K562 (cell line): ENCODE results near the gene KNG1. TPM values are rescaled to one million over a fixed set of nuclear protein-coding genes. Genes with fewer than 3 reads are reported as not detected.
A peak's percentile ranks its signal among the peaks of the same experiment; 100 is the strongest.

Experiments
- CBX1 ChIP-seq: sonication (generic); IDR thresholded peaks from 2 replicates; pipeline ENCODE4 v1.6.1; 2016; ENCODE audit warnings: antibody characterized with exemption, low read depth, mild to moderate bottlenecking
- CHAMP1 ChIP-seq: fragments of 450-650 bp; IDR thresholded peaks from 2 replicates; pipeline ENCODE4 v1.6.1; 2016; ENCODE audit warnings: mild to moderate bottlenecking
- CHD1 ChIP-seq: fragments of 200-600 bp; sonication (generic); IDR thresholded peaks from one replicate; pipeline ENCODE4 v1.6.1; 2012; ENCODE audit warnings: mild to moderate bottlenecking, moderate library complexity, low read length, inconsistent platforms
- ERF ChIP-seq: fragments of 450-650 bp; formaldehyde crosslinking; IDR thresholded peaks from 2 replicates; pipeline ENCODE4 v1.4.0; 2020; ENCODE audit warnings: mild to moderate bottlenecking, mixed read lengths
- FIP1L1 ChIP-seq: fragments of 200-400 bp; formaldehyde crosslinking; IDR thresholded peaks from 2 replicates; pipeline ENCODE4 v1.6.1; 2018; ENCODE audit warnings: mild to moderate bottlenecking, low read depth, low read length; ENCODE audit not compliant: poor library complexity, severe bottlenecking
- GABPA ChIP-seq: fragments of 200-800 bp; sonication (Bioruptor generic); conservative IDR thresholded peaks from 2 replicates; pipeline ENCODE4 v1.6.1; 2016; ENCODE audit warnings: low read depth, missing genetic modification characterization, missing compliant biosample characterization
- HINFP ChIP-seq: fragments of 450-650 bp; conservative IDR thresholded peaks from 2 replicates; pipeline ENCODE4 v1.6.1; 2016; ENCODE audit warnings: missing genetic modification characterization, low read depth, mild to moderate bottlenecking, control low read depth, missing compliant biosample characterization
- HNRNPUL1 ChIP-seq: fragments of 200-400 bp; formaldehyde crosslinking; IDR thresholded peaks from 2 replicates; pipeline ENCODE4 v1.6.1; 2017; ENCODE audit warnings: low read length
- KLF1 ChIP-seq: fragments of 450-650 bp; IDR thresholded peaks from 2 replicates; pipeline ENCODE4 v1.6.1; 2016; ENCODE audit warnings: missing genetic modification characterization, missing compliant biosample characterization
- MECOM ChIP-seq: fragments of 250-450 bp; sonication (Bioruptor Pico); IDR thresholded peaks from 2 replicates; pipeline ENCODE4 v1.8.0; 2022; ENCODE audit warnings: inconsistent platforms
- NKRF ChIP-seq: fragments of 450-650 bp; IDR thresholded peaks from 2 replicates; pipeline ENCODE4 v1.6.1; 2016; ENCODE audit warnings: borderline replicate concordance
- RAD21 ChIP-seq, 2 experiments: fragments of 250-450 bp in 1 of 2; fragments of 450-650 bp in 1 of 2; sonication (Bioruptor Pico) in 1 of 2; formaldehyde crosslinking in 1 of 2; IDR thresholded peaks in 1 of 2; conservative IDR thresholded peaks in 1 of 2; 2 replicates each; pipeline versions ENCODE4 v1.4.0 to v1.8.0; 2020 to 2022; ENCODE audit warnings: mild to moderate bottlenecking in 2 of 2, moderate library complexity in 1 of 2
- RBM15 ChIP-seq: fragments of 200-400 bp; formaldehyde crosslinking; IDR thresholded peaks from 2 replicates; pipeline ENCODE4 v1.6.1; 2018; ENCODE audit warnings: mild to moderate bottlenecking, low read length, moderate library complexity; ENCODE audit not compliant: insufficient read depth
- SMARCA5 ChIP-seq: fragments of 450-650 bp; IDR thresholded peaks from 2 replicates; pipeline ENCODE4 v1.6.1; 2016
- SRSF9 ChIP-seq: fragments of 200-400 bp; formaldehyde crosslinking; IDR thresholded peaks from 2 replicates; pipeline ENCODE4 v1.6.1; 2017; ENCODE audit warnings: low read depth, low read length, borderline replicate concordance
- ZKSCAN3 ChIP-seq: fragments of 250-450 bp; sonication (Bioruptor Pico); IDR thresholded peaks from 2 replicates; pipeline ENCODE4 v1.4.0; 2020
- ZNF146 ChIP-seq: IDR thresholded peaks from one replicate; pipeline ENCODE4 v1.6.1; 2018; ENCODE audit warnings: missing compliant biosample characterization; ENCODE audit not compliant: unreplicated experiment
- ZNF174 ChIP-seq: fragments of 250-450 bp; sonication (Bioruptor Pico); IDR thresholded peaks from 2 replicates; pipeline ENCODE4 v1.4.0; 2020; ENCODE audit warnings: mild to moderate bottlenecking
- ZNF239 ChIP-seq: fragments of 250-450 bp; sonication (Bioruptor Pico); IDR thresholded peaks from 2 replicates; pipeline ENCODE4 v1.4.0; 2020; ENCODE audit warnings: mild to moderate bottlenecking
- ZNF253 ChIP-seq: fragments of 250-450 bp; sonication (Bioruptor Pico); conservative IDR thresholded peaks from 2 replicates; pipeline ENCODE4 v1.6.1; 2021; ENCODE audit warnings: mild to moderate bottlenecking
- ZNF384 ChIP-seq: IDR thresholded peaks from 2 replicates; pipeline ENCODE4 v1.6.1; 2012; ENCODE audit warnings: low read depth, low read length, improper control_type of control experiment
- polyA plus RNA-seq, 8 experiments: library from polyadenylated mRNA; depleted of rRNA in 4 of 8; stranded (reverse) in 5 of 8; unstranded in 3 of 8; fragments of >200 nt; fragmentation: Nextera tagmentation in 2 of 8; fragmentation: Illumina TruSeq in 1 of 8; extraction: Ambion mirVana in 2 of 8; extraction: Trizol in 1 of 8; gene quantifications; 2 replicates each; pipeline versions ENCODE4 v1.2.1 to v1.2.3, GENCODE V29; 2011 to 2014; ENCODE audit warnings: inconsistent platforms in 1 of 8, missing spikeins in 1 of 8
- total RNA-seq, 7 experiments: library from RNA; depleted of rRNA in 6 of 7; stranded (reverse); fragments of >200 nt in 6 of 7; fragmentation: Illumina TruSeq in 2 of 7; extraction: Trizol in 2 of 7; gene quantifications; 2 replicates each; pipeline versions ENCODE4 v1.2.1 to v1.2.3, GENCODE V29; 2011 to 2021; ENCODE audit warnings: low replicate concordance in 1 of 7

KNG1 gene
- total and polyA plus RNA-seq, 9 of the 15 experiments (the other 6 are each of a cell fraction or from before 2014, with no cell fraction given), result 0.09 TPM; not detected in 8

GRCh38 chr3:186783731-186784515 is 66.8 kb downstream of the KNG1 start (continued):
- TF ChIP-seq ZNF146 (CRISPR knock-in tag) (no peak), ZNF174 (CRISPR knock-in tag) (no peak), KLF1 (tag) (no peak), SRSF9 (no peak), SMARCA5 (no peak), HINFP (tag) (no peak), ZNF239 (CRISPR knock-in tag) (no peak), ZNF253 (CRISPR knock-in tag) (no peak), CHD1 (peak; percentile 94), HNRNPUL1 (no peak; the same call in 1 of the 2 replicates), ERF (CRISPR knock-in tag) (peak; percentile 73), MECOM (CRISPR knock-in tag) (no peak), RBM15 (no peak), GABPA (tag) (no peak), ZNF384 (no peak), RAD21 (CRISPR knock-in tag; conservative IDR thresholded peaks at IDR 0.05 in 1 of 2, IDR thresholded peaks at IDR 0.05 in 1 of 2) (no peak), NKRF (peak; percentile 62; the same call in 1 of the 2 replicates), ZKSCAN3 (CRISPR knock-in tag) (no peak), CBX1 (no peak), CHAMP1 (no peak), FIP1L1 (peak; percentile 61)
